Mucosa of descending colon (tissue), 3 donors: ENCODE results near the gene GATD1. TPM values are rescaled to one million over a fixed set of nuclear protein-coding genes. Genes with fewer than 3 reads are reported as not detected.

Source experiments
- ATAC-seq: fragments of 200-7000 bp; cut with Tn5 transposase; one replicate; pipeline ENCODE4 v1.9.1; 2020; ENCODE audit warnings: mild to moderate bottlenecking, moderate library complexity
- DNase-seq, 3 donors: peaks; one replicate each; pipeline ENCODE4 v3.0.0-alpha.2; 2020
- H3K36me3 ChIP-seq: fragments of 200-600 bp; one replicate; pipeline ENCODE4 v1.8.0; 2021; ENCODE audit warnings: low read depth, mild to moderate bottlenecking
- H3K4me1 ChIP-seq: fragments of 200-600 bp; one replicate; pipeline ENCODE4 v1.8.0; 2021; ENCODE audit warnings: low read depth, mild to moderate bottlenecking
- H3K4me3 ChIP-seq: fragments of 200-600 bp; one replicate; pipeline ENCODE4 v1.8.0; 2021; ENCODE audit warnings: mild to moderate bottlenecking
- H3K9me3 ChIP-seq: fragments of 200-600 bp; one replicate; pipeline ENCODE4 v1.8.0; 2021; ENCODE audit warnings: mild to moderate bottlenecking
- CTCF ChIP-seq: fragments of 200-600 bp; IDR thresholded peaks from one replicate; pipeline ENCODE4 v1.8.0; 2022; ENCODE audit warnings: antibody characterized with exemption, mild to moderate bottlenecking
- intact Hi-C, 2 donors: fragments of 100-400 bp; cut with DNase I in 1 of 2; cut with micrococcal nuclease in 1 of 2; formaldehyde crosslinking; loops; one replicate each; pipeline versions ENCODE4 v1.11.0 to v1.11.1; 2022; cut with DNase I, micrococcal nuclease
- total RNA-seq, 3 donors: library from RNA; stranded (reverse); fragmentation: NEBNext Ultra II Directional in 2 of 3; extraction: Animal tissue kit (Norgen Biotek cat#: 25700) in 2 of 3; gene quantifications; one replicate each; pipeline versions ENCODE4 v1.2.1 to v1.2.4, GENCODE V29; 2021 to 2023
- donor health status: DM: no; HTN: no; CAD: no; lungs with moderate emphysema.
- donor health status: DM: no; HTN: no; CAD: no.
- donor health status: DM: no; HTN: yes; CAD: no.

GATD1 gene
- total RNA-seq, 3 donors from 2014 or later, result 51.9 to 58.8 (median 57.4) TPM

GRCh38 chr11:723120-723883, 54.0 kb downstream of the GATD1 start:
- peak; percentile 36 for TF ChIP-seq CTCF
- intact Hi-C loops, result loop anchor here (10.0 kb wide), 2 partner anchors 59 to 169 kb away; no protein-coding TSS in a partner anchor
- Histone ChIP-seq H3K4me1 (peaks cover 38% of the 10 kb centered on the region), H3K9me3 (no peaks in the 10 kb centered on the region), H3K36me3 (no peaks in the 10 kb centered on the region), H3K4me3 (no peak overlapping the region)
- ATAC-seq (no peak), DNase-seq (peak in 2 of 3 donors; percentile 53 to 73)

- no peak for TF ChIP-seq CTCF
- Histone ChIP-seq H3K9me3 (no peaks in the 10 kb centered on the region), H3K4me3 (no peak overlapping the region), H3K36me3 (no peaks in the 10 kb centered on the region), H3K4me1 (peaks cover 31% of the 10 kb centered on the region)
- DNase-seq, result peak; percentile 6 to 59 (median 45)
- intact Hi-C loops, result loop anchor here (10.0 kb wide), 2 partner anchors 58 to 168 kb away; no protein-coding TSS in a partner anchor
- no peak for ATAC-seq
These were observed 54.9 kb downstream of the GATD1 start for GRCh38 chr11:722346-722811.

DNA sequence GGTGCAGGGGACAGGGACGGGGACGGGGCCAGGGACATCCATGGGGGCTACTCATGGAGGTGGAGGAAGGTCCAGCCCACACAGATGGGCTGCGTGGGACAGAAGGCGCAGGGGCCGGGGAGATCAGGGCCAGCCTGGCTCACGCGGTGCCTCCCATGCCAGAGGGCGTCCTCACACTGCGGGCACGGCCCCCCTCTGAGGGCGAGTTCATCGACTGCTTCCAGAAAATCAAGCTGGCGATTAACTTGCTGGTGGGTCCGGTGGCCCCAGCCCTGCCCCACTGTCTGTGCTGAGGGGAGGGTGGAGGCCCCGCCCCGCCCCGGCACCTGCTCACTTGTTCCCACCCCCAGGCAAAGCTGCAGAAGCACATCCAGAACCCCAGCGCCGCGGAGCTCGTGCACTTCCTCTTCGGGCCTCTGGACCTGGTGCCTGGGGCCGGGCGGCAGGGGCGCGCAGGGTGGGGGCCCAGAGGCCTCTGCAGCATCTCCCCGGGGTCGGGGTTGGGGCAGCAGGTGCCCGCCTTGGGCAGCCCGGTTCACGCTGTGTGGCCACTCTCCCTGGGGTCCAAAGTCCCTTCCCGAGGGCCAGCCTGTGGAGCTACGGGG, 55.4 kb downstream of the GATD1 start:
- H3K4me3 ChIP-seq, result no peak overlapping the region

GRCh38 chr11:721247-721740, 56.0 kb downstream of the GATD1 start:
- intact Hi-C loops, result loop anchor here (10.0 kb wide), 2 partner anchors 56 to 166 kb away; no protein-coding TSS in a partner anchor
- no peaks in the 10 kb centered on the region for H3K36me3 ChIP-seq
- peaks cover 25% of the 10 kb centered on the region for H3K4me1 ChIP-seq
- no peak overlapping the region for H3K4me3 ChIP-seq
- ATAC-seq (no peak), DNase-seq (peak in 1 of 3 donors; percentile 55)
- no peaks in the 10 kb centered on the region for H3K9me3 ChIP-seq
- no peak for TF ChIP-seq CTCF

More for the DNA sequence above, 55.4 kb downstream of the GATD1 start:
- DNase-seq (peak; percentile 51 to 83 (median 65)), ATAC-seq (peak; percentile 5)
- TF ChIP-seq CTCF, result no peak
- intact Hi-C loops, result loop anchor here (10.0 kb wide), 2 partner anchors 57 to 167 kb away; no protein-coding TSS in a partner anchor
- Histone ChIP-seq H3K9me3 (no peaks in the 10 kb centered on the region), H3K4me1 (peaks cover 29% of the 10 kb centered on the region), H3K36me3 (no peaks in the 10 kb centered on the region)

DNA sequence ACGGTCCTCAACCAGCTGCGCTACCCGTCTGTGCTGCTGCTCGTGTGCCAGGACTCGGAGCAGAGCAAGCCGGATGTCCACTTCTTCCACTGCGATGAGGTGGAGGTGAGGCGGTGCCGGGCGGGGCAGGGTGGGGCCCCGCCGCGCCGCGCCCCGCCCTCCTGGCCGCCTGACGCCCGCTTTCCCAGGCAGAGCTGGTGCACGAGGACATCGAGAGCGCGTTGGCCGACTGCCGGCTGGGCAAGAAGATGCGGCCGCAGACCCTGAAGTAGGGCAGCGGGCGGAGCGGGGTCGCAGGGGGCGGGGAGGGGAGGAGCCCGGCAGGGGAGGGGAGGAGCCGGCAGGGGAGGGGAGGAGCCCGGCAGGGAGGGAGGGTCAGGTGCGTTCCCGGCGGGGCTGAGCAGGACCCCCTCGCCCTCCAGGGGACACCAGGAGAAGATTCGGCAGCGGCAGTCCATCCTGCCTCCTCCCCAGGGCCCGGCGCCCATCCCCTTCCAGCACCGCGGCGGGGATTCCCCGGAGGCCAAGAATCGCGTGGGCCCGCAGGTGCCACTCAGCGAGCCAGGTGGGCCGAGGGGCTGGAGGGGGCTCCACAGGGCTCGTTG, 56.5 kb downstream of the GATD1 start:
- TF ChIP-seq CTCF, result no peak
- H3K4me1 ChIP-seq, result peaks cover 20% of the 10 kb centered on the region
- H3K36me3 ChIP-seq, result no peaks in the 10 kb centered on the region
- DNase-seq (peak; percentile 84 to 87 (median 86)), ATAC-seq (peak; percentile 91)
- no peaks in the 10 kb centered on the region for H3K9me3 ChIP-seq
- H3K4me3 ChIP-seq, result no peak overlapping the region
- intact Hi-C loops, result loop anchor here (10.0 kb wide), 2 partner anchors 56 to 166 kb away; no protein-coding TSS in a partner anchor
